HG03558 (cell line): Measurements from ENCODE around the gene NANP.
A peak's percentile ranks its signal among the peaks of the same experiment; 100 is the strongest.
"Not testable (repeated sequence)": the region's sequence is repeated elsewhere in the genome, so short reads cannot be mapped to it uniquely, and the experiment has no call there.

Experiments used
- ATAC-seq: cut with Tn5 transposase; IDR thresholded peaks from one replicate; pipeline ENCODE4 v1.9.1; 2021; ENCODE audit warnings: moderate number of reproducible peaks; ENCODE audit not compliant: unreplicated experiment; ENCODE audit errors: extremely low read depth

Gene NANP

GRCh38 chr20:25623736-25624499 is at the start of gene NANP:
NANP (minus strand) TSS chr20:25624014; CDS start chr20:25623948, 66 bp downstream.
- peak; percentile 76 for ATAC-seq

- ATAC-seq, result no peak
Measured at GRCh38 chr20:25672659-25673235, 48.9 kb upstream of the NANP start.

GRCh38 chr20:25669826-25670422 is 46.1 kb upstream of the NANP start:
- ATAC-seq, result no peak

GRCh38 chr20:25668446-25668845 is 44.6 kb upstream of the NANP start:
- no peak for ATAC-seq

GRCh38 chr20:25659999-25660398 is 36.2 kb upstream of the NANP start:
- ATAC-seq, result no peak

GRCh38 chr20:25654487-25654886 is 30.7 kb upstream of the NANP start:
- no peak for ATAC-seq

- not testable (repeated sequence) for ATAC-seq
Measured at GRCh38 chr20:25652866-25653265, 29.1 kb upstream of the NANP start.

- ATAC-seq, result no peak
Measured at GRCh38 chr20:25644814-25645213, 21.0 kb upstream of the NANP start.

GRCh38 chr20:25643716-25644115 is 19.9 kb upstream of the NANP start:
- no peak for ATAC-seq

- no peak for ATAC-seq
Measured at GRCh38 chr20:25637247-25637646, 13.4 kb upstream of the NANP start.

- no peak for ATAC-seq
Measured at GRCh38 chr20:25632940-25633790, 9.4 kb upstream of the NANP start.

- ATAC-seq, result not testable (repeated sequence)
Measured at GRCh38 chr20:25630615-25631014, 6.8 kb upstream of the NANP start.

GRCh38 chr20:25629816-25630499 is 6.1 kb upstream of the NANP start:
- ATAC-seq, result no peak

- ATAC-seq, result no peak
Measured at GRCh38 chr20:25626779-25627178, 3.0 kb upstream of the NANP start.

- ATAC-seq, result no peak
Measured at GRCh38 chr20:25624500-25624939, 706 bp upstream of the NANP start.

GRCh38 chr20:25623225-25623735 is 534 bp downstream of the NANP start:
- peak; percentile 9 for ATAC-seq

- no peak for ATAC-seq
Measured at GRCh38 chr20:25622450-25623224, 1.2 kb downstream of the NANP start.

GRCh38 chr20:25622049-25622448 is 1.8 kb downstream of the NANP start:
- ATAC-seq, result no peak

GRCh38 chr20:25619514-25619913 is 4.3 kb downstream of the NANP start:
- no peak for ATAC-seq
